Activated CD4-positive, alpha-beta T cell treated with anti-CD3 and anti-CD28 coated beads for 24 hours (primary cell): ENCODE results near the gene SP3.
A peak's percentile ranks its signal among the peaks of the same experiment; 100 is the strongest.

Experiments
- DNase-seq, 2 donors: peaks; one replicate each; pipeline ENCODE4 v3.0.0-alpha.2; 2020; ENCODE audit warnings: low read depth in 2 of 2

The SP3 gene

GRCh38 chr2:173966274-173967098, 1.3 kb upstream of the SP3 start:
- no peak for DNase-seq

GRCh38 chr2:173964565-173965371, 405 bp downstream of the SP3 start:
- peak; percentile 72 to 75 for DNase-seq

GRCh38 chr2:173963817-173964564, 1.2 kb downstream of the SP3 start:
- DNase-seq: peak; percentile 87 to 92

GRCh38 chr2:173963323-173963816, 1.8 kb downstream of the SP3 start:
- peak in 1 of 2 donors; percentile 23 for DNase-seq

GRCh38 chr2:173962583-173963110, 2.5 kb downstream of the SP3 start:
- no peak for DNase-seq

- DNase-seq: no peak
Observed at GRCh38 chr2:173962031-173962430, 3.1 kb downstream of the SP3 start.

- DNase-seq: no peak
Observed at GRCh38 chr2:173961346-173961705, 3.8 kb downstream of the SP3 start.

GRCh38 chr2:173959909-173960308, 5.3 kb downstream of the SP3 start:
- no peak for DNase-seq

- no peak for DNase-seq
Observed at GRCh38 chr2:173959358-173959884, 5.8 kb downstream of the SP3 start.

- no peak for DNase-seq
Observed at GRCh38 chr2:173958198-173958846, 6.9 kb downstream of the SP3 start.

GRCh38 chr2:173957517-173957916, 7.7 kb downstream of the SP3 start:
- DNase-seq: no peak

- no peak for DNase-seq
Observed at GRCh38 chr2:173956454-173956853, 8.7 kb downstream of the SP3 start.

GRCh38 chr2:173955867-173956266, 9.3 kb downstream of the SP3 start:
- DNase-seq: no peak

GRCh38 chr2:173955004-173955403, 10.2 kb downstream of the SP3 start:
- no peak for DNase-seq

- no peak for DNase-seq
Observed at GRCh38 chr2:173953047-173953424, 12.1 kb downstream of the SP3 start.

GRCh38 chr2:173952267-173953046, 12.7 kb downstream of the SP3 start:
- no peak for DNase-seq

- DNase-seq: no peak
Observed at GRCh38 chr2:173948842-173949241, 16.3 kb downstream of the SP3 start.

- no peak for DNase-seq
Observed at GRCh38 chr2:173948198-173948597, 17.0 kb downstream of the SP3 start.

- no peak for DNase-seq
Observed at GRCh38 chr2:173947131-173947530, 18.0 kb downstream of the SP3 start.

- no peak for DNase-seq
Observed at GRCh38 chr2:173943738-173944137, 21.4 kb downstream of the SP3 start.
